GM21619 (cell line): Measurements from ENCODE around the gene IL4.
"Not testable (repeated sequence)": the region's sequence is repeated elsewhere in the genome, so short reads cannot be mapped to it uniquely, and the experiment has no call there.

Experiments used
- ATAC-seq: cut with Tn5 transposase; IDR thresholded peaks from one replicate; pipeline ENCODE4 v1.9.1; 2021; ENCODE audit not compliant: unreplicated experiment

The IL4 gene

GRCh38 chr5:132673939-132674630 lies at the start of gene IL4:
TSS of gene IL4 (plus strand) at chr5:132673989. CDS start at chr5:132674051, 62 bp downstream.
- no peak for ATAC-seq

- no peak for ATAC-seq
These were observed 46.3 kb upstream of the IL4 start for GRCh38 chr5:132627470-132627869.

DNA sequence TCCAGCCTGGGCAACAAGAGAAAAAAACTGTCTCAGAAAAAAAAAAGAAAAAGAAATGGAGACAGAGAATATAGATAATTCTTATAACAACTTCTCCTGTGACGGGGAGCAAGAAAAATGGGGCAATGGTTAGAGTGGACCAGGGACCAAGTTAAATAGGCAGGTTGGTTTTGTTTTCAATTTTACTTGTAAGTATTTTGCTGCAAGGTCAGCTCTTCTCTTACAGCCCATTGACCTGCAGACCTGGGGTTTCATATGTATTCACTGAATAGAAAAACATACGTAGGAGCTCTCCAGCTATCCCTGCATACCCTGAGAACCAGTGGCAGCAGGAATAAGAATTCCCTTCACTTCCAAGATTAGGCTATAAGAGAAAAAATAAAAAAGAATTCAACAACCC lies 45.0 kb upstream of the IL4 start:
- no peak for ATAC-seq

- ATAC-seq, result peak; percentile 67
These were observed 44.4 kb upstream of the IL4 start for GRCh38 chr5:132629230-132629944.

DNA sequence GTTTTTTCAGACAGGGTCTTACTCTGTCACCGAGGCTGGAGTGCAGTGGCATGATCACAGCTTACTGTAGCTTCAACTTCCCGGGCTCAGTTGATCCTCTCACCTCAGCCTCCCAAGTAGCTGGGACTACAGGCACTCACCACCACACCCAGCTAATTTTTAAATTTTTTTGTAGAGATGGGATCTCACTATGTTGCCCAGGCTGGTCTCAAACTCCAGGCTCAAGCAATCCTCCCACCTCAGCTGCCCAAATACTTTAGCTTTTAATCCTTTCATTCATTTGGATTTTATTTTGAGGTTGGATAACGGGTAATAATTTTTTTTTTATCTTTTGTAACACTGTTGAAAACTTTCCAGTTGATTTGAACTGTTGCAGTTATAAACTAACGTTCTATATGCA lies 40.2 kb upstream of the IL4 start:
- not testable (repeated sequence) for ATAC-seq

- ATAC-seq, result peak; percentile 42
These were observed 37.9 kb upstream of the IL4 start for GRCh38 chr5:132635873-132636272.

GRCh38 chr5:132637241-132637640 lies 36.5 kb upstream of the IL4 start:
- ATAC-seq, result no peak

DNA sequence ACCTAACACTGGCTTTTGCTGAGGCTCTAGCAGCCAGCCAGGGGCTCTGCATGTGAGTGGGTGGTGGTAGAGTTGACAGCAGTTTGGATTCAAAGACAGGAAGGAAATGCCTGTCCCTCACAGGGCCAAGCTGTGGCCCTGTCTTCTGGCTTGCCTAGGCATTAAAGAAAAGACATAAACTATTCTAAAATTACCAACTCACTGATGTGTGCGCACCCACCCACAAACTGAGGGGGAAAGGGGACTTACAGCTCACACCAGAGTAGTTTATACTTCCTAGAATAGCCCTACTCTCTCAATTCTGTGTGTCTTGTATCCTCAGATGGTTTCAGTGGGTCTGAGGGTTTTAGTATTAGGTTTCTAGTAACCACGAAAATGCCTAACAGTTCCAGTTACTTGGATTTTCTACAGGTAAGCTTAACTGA lies 34.1 kb upstream of the IL4 start:
- peak; percentile 63 for ATAC-seq

- peak; percentile 24 for ATAC-seq
These were observed 33.2 kb upstream of the IL4 start for GRCh38 chr5:132640613-132641012.

- ATAC-seq, result no peak
These were observed 32.5 kb upstream of the IL4 start for GRCh38 chr5:132641241-132641723.

GRCh38 chr5:132641841-132642240 lies 31.9 kb upstream of the IL4 start:
- ATAC-seq, result no peak

- ATAC-seq, result no peak
These were observed 29.6 kb upstream of the IL4 start for GRCh38 chr5:132644177-132644576.

GRCh38 chr5:132646583-132647266 lies 27.1 kb upstream of the IL4 start:
- no peak for ATAC-seq

DNA sequence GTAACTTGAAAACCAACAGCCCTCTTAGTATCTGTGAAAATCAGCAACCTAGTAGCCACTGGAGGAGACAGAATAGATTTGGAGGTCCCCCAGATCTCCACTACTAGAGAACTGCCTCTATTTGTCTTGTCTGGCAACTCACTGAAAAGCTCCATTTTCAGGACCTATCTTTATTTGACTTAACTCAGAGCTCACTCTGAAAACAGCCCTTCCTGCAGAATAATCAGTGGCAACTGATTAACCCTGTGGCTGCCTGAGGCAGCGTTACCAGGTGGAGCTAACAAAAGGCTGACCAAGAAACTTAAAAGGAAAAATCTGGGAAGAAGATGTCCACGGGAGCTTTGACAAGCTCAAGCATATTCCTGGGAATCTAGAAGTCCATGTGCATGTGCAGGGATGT lies 26.3 kb upstream of the IL4 start:
- no peak for ATAC-seq

GRCh38 chr5:132648355-132648754 lies 25.4 kb upstream of the IL4 start:
- ATAC-seq, result no peak

- ATAC-seq, result no peak
These were observed 21.8 kb upstream of the IL4 start for GRCh38 chr5:132651838-132652469.

DNA sequence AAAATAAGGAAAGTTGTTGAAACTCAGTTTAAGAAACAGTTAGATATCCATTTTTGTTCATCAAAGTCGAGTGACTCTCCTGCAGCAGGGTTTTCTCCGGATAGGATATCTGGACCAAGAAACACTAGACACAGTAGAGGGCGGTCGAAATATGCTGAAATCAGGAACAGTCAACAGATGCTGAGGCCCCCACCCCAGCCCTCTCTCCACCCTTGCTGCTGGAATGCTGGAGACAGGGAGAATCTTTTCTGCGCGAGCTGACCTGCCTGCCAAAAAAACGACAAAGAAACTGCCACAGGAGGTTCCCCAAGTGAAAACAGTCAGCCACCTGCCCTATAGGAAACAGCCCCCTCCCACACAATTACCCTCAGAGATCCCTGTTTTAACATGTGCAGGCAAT lies 20.1 kb upstream of the IL4 start:
- no peak for ATAC-seq

GRCh38 chr5:132655821-132656773 lies 17.7 kb upstream of the IL4 start:
- no peak for ATAC-seq

DNA sequence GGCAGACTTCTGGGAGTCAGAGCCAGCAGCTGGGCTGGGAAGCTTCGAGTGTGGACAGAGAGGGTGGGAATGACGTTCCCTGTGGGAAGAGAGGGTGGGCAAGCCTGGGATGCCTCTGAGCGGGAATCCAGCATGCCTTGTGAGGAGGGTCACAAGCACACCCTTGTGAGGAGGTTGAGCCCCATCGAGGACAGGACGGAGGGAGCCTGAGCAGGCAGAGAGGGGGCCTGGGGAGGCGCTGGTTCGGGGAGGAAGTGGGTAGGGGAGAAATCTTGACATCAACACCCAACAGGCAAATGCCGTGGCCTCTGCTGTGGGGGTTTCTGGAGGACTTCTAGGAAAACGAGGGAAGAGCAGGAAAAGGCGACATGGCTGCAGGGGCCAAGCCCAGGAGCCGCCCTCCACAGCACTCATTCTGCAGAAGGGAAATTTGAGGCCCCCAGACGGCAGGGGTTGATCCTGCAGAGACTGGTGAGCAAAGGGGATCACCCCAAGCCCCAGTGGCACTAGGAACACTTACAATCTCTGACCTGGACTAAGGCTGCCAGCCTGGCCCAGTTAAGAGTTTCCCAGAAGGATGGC lies 16.9 kb upstream of the IL4 start:
- no peak for ATAC-seq
